Nephron (organoid): ENCODE results near the gene SEC24D.
"Not testable (repeated sequence)": the region's sequence is repeated elsewhere in the genome, so short reads cannot be mapped to it uniquely, and the experiment has no call there.

Experiments used
- H3K27ac Mint-ChIP-seq, 3 experiments: 2 replicates each; pipeline ENCODE4 v1.8.0; 2020; ENCODE audit warnings: mixed read lengths in 3 of 3, mild to moderate bottlenecking in 2 of 3, moderate library complexity in 1 of 3
- H3K27me3 Mint-ChIP-seq: 2 replicates; pipeline ENCODE4 v1.8.0; 2021; ENCODE audit warnings: low read depth, mild to moderate bottlenecking, moderate library complexity, mixed read lengths
- H3K36me3 Mint-ChIP-seq: 2 replicates; pipeline ENCODE4 v1.8.0; 2020; ENCODE audit warnings: low read depth, mixed read lengths
- H3K4me1 Mint-ChIP-seq: 2 replicates; pipeline ENCODE4 v1.8.0; 2020; ENCODE audit warnings: mixed read lengths
- H3K4me3 Mint-ChIP-seq, 3 experiments: 2 replicates each; pipeline ENCODE4 v1.8.0; 2020; ENCODE audit warnings: mild to moderate bottlenecking in 3 of 3, mixed read lengths in 3 of 3, moderate library complexity in 2 of 3
- H3K9me3 Mint-ChIP-seq: 2 replicates; pipeline ENCODE4 v1.8.0; 2020; ENCODE audit warnings: mixed read lengths
- CTCF ChIP-seq, 3 experiments: fragments of 200-600 bp; sonication (generic); IDR thresholded peaks; one replicate each; pipeline ENCODE4 v1.5.0; 2021; ENCODE audit warnings: antibody characterized with exemption in 3 of 3; ENCODE audit not compliant: unreplicated experiment in 3 of 3

The SEC24D gene

GRCh38 chr4:118801895-118802575 lies 33.9 kb downstream of the SEC24D start:
- Mint-ChIP-seq H3K27ac (no peak overlapping the region), H3K4me1 (no peaks in the 10 kb centered on the region), H3K9me3 (no peaks in the 10 kb centered on the region), H3K4me3 (no peak overlapping the region), H3K36me3 (peaks cover 42% of the 10 kb centered on the region), H3K27me3 (no peaks in the 10 kb centered on the region)
- TF ChIP-seq CTCF (IDR thresholded peaks at IDR 0.05; ENCODE audit: unreplicated experiment in 3 of 3), result no peak

GRCh38 chr4:118799231-118799942 lies 36.5 kb downstream of the SEC24D start:
- Mint-ChIP-seq H3K27me3 (no peaks in the 10 kb centered on the region), H3K4me1 (no peaks in the 10 kb centered on the region), H3K27ac (no peak overlapping the region), H3K9me3 (no peaks in the 10 kb centered on the region), H3K36me3 (peaks cover 55% of the 10 kb centered on the region), H3K4me3 (no peak overlapping the region)
- no peak for TF ChIP-seq CTCF (IDR thresholded peaks at IDR 0.05; ENCODE audit: unreplicated experiment in 3 of 3)

- no peak overlapping the region for H3K27ac Mint-ChIP-seq
- peaks cover 54% of the 10 kb centered on the region for H3K36me3 Mint-ChIP-seq
- no peaks in the 10 kb centered on the region for H3K27me3 Mint-ChIP-seq
Observed at GRCh38 chr4:118798658-118799057, 37.3 kb downstream of the SEC24D start.

GRCh38 chr4:118797558-118798142 lies 38.3 kb downstream of the SEC24D start:
- Mint-ChIP-seq H3K27me3 (no peaks in the 10 kb centered on the region), H3K4me1 (no peaks in the 10 kb centered on the region), H3K9me3 (no peaks in the 10 kb centered on the region), H3K36me3 (peaks cover 55% of the 10 kb centered on the region), H3K4me3 (no peak overlapping the region), H3K27ac (no peak overlapping the region)
- TF ChIP-seq CTCF (IDR thresholded peaks at IDR 0.05; ENCODE audit: unreplicated experiment in 3 of 3), result no peak

More at GRCh38 chr4:118798658-118799057, 37.3 kb downstream of the SEC24D start:
- Mint-ChIP-seq H3K4me3 (no peak overlapping the region), H3K9me3 (no peaks in the 10 kb centered on the region), H3K4me1 (no peaks in the 10 kb centered on the region)
- TF ChIP-seq CTCF (IDR thresholded peaks at IDR 0.05; ENCODE audit: unreplicated experiment in 3 of 3), result peak in 1 of 3 experiments; percentile 9

GRCh38 chr4:118791690-118792446 lies 44.1 kb downstream of the SEC24D start:
- Mint-ChIP-seq H3K4me1 (peaks cover 12% of the 10 kb centered on the region), H3K36me3 (peaks cover 52% of the 10 kb centered on the region)
- H3K4me3 Mint-ChIP-seq, H3K9me3 Mint-ChIP-seq, H3K27ac Mint-ChIP-seq, H3K27me3 Mint-ChIP-seq: not testable (repeated sequence)

GRCh38 chr4:118790544-118790943 lies 45.4 kb downstream of the SEC24D start:
- peaks cover 25% of the 10 kb centered on the region for H3K4me1 Mint-ChIP-seq
- no peak overlapping the region for H3K4me3 Mint-ChIP-seq
- peak overlapping the region in 2 of 3 experiments; percentile 37 to 42 for H3K27ac Mint-ChIP-seq
- H3K9me3 Mint-ChIP-seq, result no peaks in the 10 kb centered on the region
- H3K36me3 Mint-ChIP-seq, result peaks cover 45% of the 10 kb centered on the region
- H3K27me3 Mint-ChIP-seq, result no peaks in the 10 kb centered on the region
- TF ChIP-seq CTCF (IDR thresholded peaks at IDR 0.05; ENCODE audit: unreplicated experiment in 3 of 3), result no peak
